ENCODE measurements around the gene ZCCHC7.
"Not testable (repeated sequence)": the region's sequence is repeated elsewhere in the genome, so short reads cannot be mapped to it uniquely, and the experiment has no call there.

ZCCHC7 gene

GRCh38 chr9:37179576-37179975 lies 59.2 kb downstream of the ZCCHC7 start:
- DNase-seq = no peak

GRCh38 chr9:37180138-37180537 lies 59.8 kb downstream of the ZCCHC7 start:
- DNase-seq = no peak

GRCh38 chr9:37182718-37183117 lies 62.3 kb downstream of the ZCCHC7 start:
- no peak for DNase-seq

GRCh38 chr9:37184905-37185867 lies 64.8 kb downstream of the ZCCHC7 start:
- no peak for DNase-seq

GRCh38 chr9:37187292-37187691 lies 66.9 kb downstream of the ZCCHC7 start:
- DNase-seq = no peak

GRCh38 chr9:37187713-37188439 lies 67.5 kb downstream of the ZCCHC7 start:
- DNase-seq = no peak

- DNase-seq = not testable (repeated sequence)
These were observed 70.4 kb downstream of the ZCCHC7 start for GRCh38 chr9:37190739-37191138.

GRCh38 chr9:37191403-37192089 lies 71.2 kb downstream of the ZCCHC7 start:
- no peak for DNase-seq

GRCh38 chr9:37192803-37193202 lies 72.4 kb downstream of the ZCCHC7 start:
- no peak for DNase-seq

GRCh38 chr9:37197158-37198038 lies 77.0 kb downstream of the ZCCHC7 start:
- no peak for DNase-seq

GRCh38 chr9:37198039-37198729 lies 77.8 kb downstream of the ZCCHC7 start:
- no peak for DNase-seq

GRCh38 chr9:37198831-37199230 lies 78.5 kb downstream of the ZCCHC7 start:
- no peak for DNase-seq

GRCh38 chr9:37200433-37201005 lies 80.1 kb downstream of the ZCCHC7 start:
- no peak for DNase-seq

- DNase-seq = no peak
These were observed 81.2 kb downstream of the ZCCHC7 start for GRCh38 chr9:37201581-37201980.

- no peak for DNase-seq
These were observed 81.7 kb downstream of the ZCCHC7 start for GRCh38 chr9:37202091-37202490.

GRCh38 chr9:37203456-37203855 lies 83.1 kb downstream of the ZCCHC7 start:
- DNase-seq = not testable (repeated sequence)

- DNase-seq = no peak
These were observed 85.8 kb downstream of the ZCCHC7 start for GRCh38 chr9:37206121-37206620.

GRCh38 chr9:37209431-37210386 lies 89.3 kb downstream of the ZCCHC7 start:
- no peak for DNase-seq

- no peak for DNase-seq
These were observed 90.6 kb downstream of the ZCCHC7 start for GRCh38 chr9:37210737-37211523.
